Astrocyte (in vitro differentiated cells and primary cell): Measurements from ENCODE around the gene PSEN2. TPM values are rescaled to one million over a fixed set of nuclear protein-coding genes. Genes with fewer than 3 reads are reported as not detected.
"Not testable (repeated sequence)": the region's sequence is repeated elsewhere in the genome, so short reads cannot be mapped to it uniquely, and the experiment has no call there.

Experiments
- DNase-seq: peaks from one replicate; pipeline ENCODE4 v3.0.0-alpha.2; 2010; ENCODE audit warnings: low read depth
- FAIRE-seq: peaks from 2 replicates; lab custom pipeline; 2011; peaks lifted over from hg19 to GRCh38; lab: Jason Lieb, UNC
- H2AFZ ChIP-seq: 2 replicates; pipeline ENCODE4 v1.6.0; 2012; ENCODE audit warnings: low read depth, low read length, inconsistent platforms
- H3K27ac ChIP-seq: 2 replicates; pipeline ENCODE4 v1.5.1; 2011; ENCODE audit warnings: low read depth, low read length, inconsistent platforms
- H3K27me3 ChIP-seq: 2 replicates; pipeline ENCODE4 v1.6.0; 2011; ENCODE audit warnings: low read length, inconsistent platforms; ENCODE audit not compliant: insufficient read depth
- H3K36me3 ChIP-seq: 2 replicates; pipeline ENCODE4 v1.5.1; 2011; ENCODE audit warnings: low read length, inconsistent platforms; ENCODE audit not compliant: insufficient read depth
- H3K4me1 ChIP-seq: 2 replicates; pipeline ENCODE4 v1.5.1; 2011; ENCODE audit warnings: low read length, inconsistent platforms; ENCODE audit not compliant: insufficient read depth
- H3K4me2 ChIP-seq: 2 replicates; pipeline ENCODE4 v1.6.0; 2012; ENCODE audit warnings: low read length, inconsistent platforms
- H3K4me3 ChIP-seq: 2 replicates; pipeline ENCODE4 v1.5.1; 2011; ENCODE audit warnings: low read depth, mild to moderate bottlenecking, low read length, inconsistent platforms; ENCODE audit not compliant: insufficient read depth
- H3K79me2 ChIP-seq: 2 replicates; pipeline ENCODE4 v1.6.0; 2012; ENCODE audit warnings: mild to moderate bottlenecking, low read length, inconsistent platforms; ENCODE audit not compliant: insufficient read depth
- H3K9ac ChIP-seq: 2 replicates; pipeline ENCODE4 v1.6.0; 2012; ENCODE audit warnings: mild to moderate bottlenecking, low read length, inconsistent platforms
- H3K9me3 ChIP-seq: 2 replicates; pipeline ENCODE4 v1.5.1; 2012; ENCODE audit warnings: low read depth, mild to moderate bottlenecking, low read length, inconsistent platforms; ENCODE audit not compliant: insufficient read depth
- H4K20me1 ChIP-seq: 2 replicates; pipeline ENCODE4 v1.6.0; 2012; ENCODE audit warnings: low read length, inconsistent platforms; ENCODE audit not compliant: insufficient read depth
- H3K27ac Mint-ChIP-seq: one replicate; pipeline ENCODE4 v1.8.0; 2021; ENCODE audit warnings: mild to moderate bottlenecking, mixed read lengths; ENCODE audit not compliant: unreplicated experiment
- H3K27me3 Mint-ChIP-seq: one replicate; pipeline ENCODE4 v1.8.0; 2021; ENCODE audit warnings: low read depth, mixed read lengths; ENCODE audit not compliant: unreplicated experiment
- H3K36me3 Mint-ChIP-seq: one replicate; pipeline ENCODE4 v1.8.0; 2021; ENCODE audit warnings: low read depth, mixed read lengths; ENCODE audit not compliant: unreplicated experiment
- H3K4me1 Mint-ChIP-seq: one replicate; pipeline ENCODE4 v1.8.0; 2021; ENCODE audit warnings: low read depth, mixed read lengths; ENCODE audit not compliant: unreplicated experiment
- H3K4me3 Mint-ChIP-seq: one replicate; pipeline ENCODE4 v1.8.0; 2021; ENCODE audit warnings: mild to moderate bottlenecking, moderate library complexity, mixed read lengths; ENCODE audit not compliant: unreplicated experiment
- H3K9me3 Mint-ChIP-seq: one replicate; pipeline ENCODE4 v1.8.0; 2021; ENCODE audit warnings: mild to moderate bottlenecking, mixed read lengths; ENCODE audit not compliant: unreplicated experiment
- CTCF ChIP-seq: IDR thresholded peaks from 2 replicates; pipeline ENCODE4 v1.5.1; 2011; ENCODE audit warnings: low read depth, mild to moderate bottlenecking, inconsistent platforms, low read length, moderate library complexity; ENCODE audit not compliant: insufficient read depth
- EZH2 ChIP-seq: IDR thresholded peaks from 2 replicates; pipeline ENCODE4 v1.6.1; 2012; ENCODE audit warnings: mild to moderate bottlenecking, low read length, inconsistent platforms; ENCODE audit not compliant: insufficient read depth
- total RNA-seq: library from RNA; stranded (reverse); gene quantifications from 2 replicates; pipeline ENCODE4 v1.2.1, GENCODE V29; 2021

The PSEN2 gene
- total RNA-seq, 1 donor from 2014 or later = 12.4 TPM

GRCh38 chr1:226920446-226920894, 50.1 kb downstream of the PSEN2 start:
- H3K27ac Mint-ChIP-seq = no peak overlapping the region
- no peak overlapping the region for H3K4me2 ChIP-seq
- H3K4me3 ChIP-seq = no peak overlapping the region
- no peak overlapping the region for H3K4me3 Mint-ChIP-seq
- no peak overlapping the region for H3K9ac ChIP-seq
- no peaks in the 10 kb centered on the region for H3K4me1 Mint-ChIP-seq
- H3K79me2 ChIP-seq = no peaks in the 10 kb centered on the region
- no peak overlapping the region for H2AFZ ChIP-seq
- no peak for FAIRE-seq
- TF ChIP-seq CTCF (no peak), EZH2 (no peak)
- H3K36me3 Mint-ChIP-seq = peaks cover 3% of the 10 kb centered on the region
- H3K27me3 ChIP-seq = no peaks in the 10 kb centered on the region
- no peaks in the 10 kb centered on the region for H4K20me1 ChIP-seq
- no peak overlapping the region for H3K27ac ChIP-seq
- no peaks in the 10 kb centered on the region for H3K36me3 ChIP-seq
- H3K9me3 ChIP-seq = no peaks in the 10 kb centered on the region
- H3K9me3 Mint-ChIP-seq = peaks cover 3% of the 10 kb centered on the region
- H3K27me3 Mint-ChIP-seq = no peaks in the 10 kb centered on the region
- no peaks in the 10 kb centered on the region for H3K4me1 ChIP-seq
- no peak for DNase-seq

- no peak overlapping the region for H3K4me3 Mint-ChIP-seq
- H3K36me3 Mint-ChIP-seq = peaks cover 3% of the 10 kb centered on the region
- FAIRE-seq (no peak), DNase-seq (no peak)
- H3K27me3 Mint-ChIP-seq = no peaks in the 10 kb centered on the region
- no peaks in the 10 kb centered on the region for H3K79me2 ChIP-seq
- no peaks in the 10 kb centered on the region for H3K4me1 Mint-ChIP-seq
- H3K4me3 ChIP-seq = no peak overlapping the region
- no peak overlapping the region for H3K9ac ChIP-seq
- peaks cover 6% of the 10 kb centered on the region for H3K9me3 Mint-ChIP-seq
- H3K27ac Mint-ChIP-seq = no peak overlapping the region
- no peak overlapping the region for H2AFZ ChIP-seq
- no peaks in the 10 kb centered on the region for H3K36me3 ChIP-seq
- H3K27me3 ChIP-seq = no peaks in the 10 kb centered on the region
- H3K9me3 ChIP-seq = no peaks in the 10 kb centered on the region
- H3K4me1 ChIP-seq = no peaks in the 10 kb centered on the region
- no peak for TF ChIP-seq EZH2
- TF ChIP-seq CTCF = no peak
- H3K27ac ChIP-seq = no peak overlapping the region
- no peaks in the 10 kb centered on the region for H4K20me1 ChIP-seq
- H3K4me2 ChIP-seq = no peak overlapping the region
These were observed 51.1 kb downstream of the PSEN2 start for GRCh38 chr1:226921504-226921903.

GRCh38 chr1:226929260-226930111, 59.1 kb downstream of the PSEN2 start:
- H3K4me3 Mint-ChIP-seq = not testable (repeated sequence)

More at GRCh38 chr1:226929260-226930111, 59.1 kb downstream of the PSEN2 start:
- not testable (repeated sequence) for H3K27ac ChIP-seq, H3K27me3 Mint-ChIP-seq, DNase-seq, FAIRE-seq, H3K36me3 ChIP-seq, H3K9ac ChIP-seq, H3K4me1 ChIP-seq, H3K27me3 ChIP-seq, H3K27ac Mint-ChIP-seq, H3K36me3 Mint-ChIP-seq, H3K4me2 ChIP-seq, H3K79me2 ChIP-seq, H3K4me3 ChIP-seq, H3K9me3 ChIP-seq, H3K9me3 Mint-ChIP-seq, H4K20me1 ChIP-seq, H2AFZ ChIP-seq, H3K4me1 Mint-ChIP-seq
